Activated CD8-positive, alpha-beta memory T cell treated with anti-CD3 and anti-CD28 coated beads, Interleukin-2, amount 50 U/mL, for 24 hours (primary cell): ENCODE measurements around the gene CPED1.
"Not testable (repeated sequence)": the region's sequence is repeated elsewhere in the genome, so short reads cannot be mapped to it uniquely, and the experiment has no call there.

ENCODE experiments used
- DNase-seq: peaks from one replicate; pipeline ENCODE4 v3.0.0-alpha.2; 2020; ENCODE audit errors: extremely low read depth

Gene CPED1

GRCh38 chr7:121039510-121039822 is 51.0 kb downstream of the CPED1 start:
- no peak for DNase-seq

- DNase-seq, result no peak
These were observed 51.5 kb downstream of the CPED1 start for GRCh38 chr7:121039994-121040393.

GRCh38 chr7:121041516-121042148 is 53.1 kb downstream of the CPED1 start:
- no peak for DNase-seq

DNA sequence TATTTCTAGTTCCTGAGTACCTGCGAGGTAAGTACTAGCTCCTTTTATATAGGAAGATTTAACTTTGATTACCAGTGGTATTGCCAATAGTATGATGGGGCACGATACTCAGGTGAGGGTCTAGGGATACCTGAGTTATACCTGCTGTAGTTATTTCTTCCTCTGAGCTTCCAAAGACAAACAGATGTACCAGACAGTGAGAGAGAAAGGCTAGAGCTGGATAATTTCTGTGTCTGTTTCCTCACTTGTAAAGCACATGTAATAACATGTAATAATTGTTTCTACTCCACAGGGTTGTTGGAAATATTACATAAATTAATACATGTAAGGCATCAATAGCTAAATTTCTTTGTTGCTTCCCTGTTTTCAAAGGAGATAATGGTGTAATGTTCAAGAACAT is 53.7 kb downstream of the CPED1 start:
- no peak for DNase-seq

DNA sequence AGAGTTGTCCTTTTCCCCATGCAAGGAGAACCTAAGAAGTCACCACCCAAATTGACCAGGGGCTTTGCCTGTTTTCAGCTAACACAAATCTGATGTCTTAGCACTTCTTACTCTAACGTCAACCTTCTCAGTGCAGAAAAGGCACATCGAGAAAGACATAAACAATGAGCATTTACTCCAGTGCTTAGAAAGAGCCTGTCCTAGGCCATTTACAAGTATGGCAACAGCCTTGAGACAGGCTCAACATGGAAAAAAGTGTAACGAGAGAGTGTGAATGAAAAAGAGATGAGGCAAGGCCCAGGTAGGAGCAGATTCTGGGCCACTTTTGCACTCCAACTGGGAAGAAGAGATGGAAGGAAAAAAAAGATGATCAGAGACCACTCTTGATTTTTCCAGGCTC is 54.4 kb downstream of the CPED1 start:
- DNase-seq, result no peak

- DNase-seq, result no peak
These were observed 55.1 kb downstream of the CPED1 start for GRCh38 chr7:121043314-121044234.

- DNase-seq, result no peak
These were observed 56.6 kb downstream of the CPED1 start for GRCh38 chr7:121045090-121045489.

GRCh38 chr7:121046009-121046408 is 57.5 kb downstream of the CPED1 start:
- DNase-seq, result no peak

DNA sequence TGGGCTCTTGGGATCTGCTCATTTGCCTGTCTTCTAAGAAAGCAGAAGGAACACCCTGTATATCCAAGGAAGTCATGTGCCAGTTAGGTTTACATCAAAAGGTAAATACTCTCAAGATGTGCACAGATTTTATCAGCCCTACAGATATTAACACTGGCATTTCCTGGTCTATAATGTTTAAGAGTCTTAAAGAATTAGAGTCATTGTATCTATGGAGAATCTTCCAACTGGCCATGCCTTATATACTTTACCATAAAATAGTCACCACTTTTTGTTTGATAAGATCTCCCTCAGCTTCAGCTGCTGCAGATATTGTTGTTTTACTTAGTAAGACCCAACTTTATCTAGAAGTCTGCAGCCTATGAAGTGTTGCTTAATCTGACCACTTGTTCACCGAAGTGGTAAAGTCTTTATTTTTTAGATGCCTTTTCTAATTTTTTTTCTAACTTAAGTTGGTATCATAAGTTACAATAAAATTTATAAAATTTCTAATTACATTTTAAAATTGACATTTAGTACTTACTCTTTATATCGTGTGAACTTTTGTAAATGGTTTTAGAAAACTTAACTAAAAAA is 58.5 kb downstream of the CPED1 start:
- no peak for DNase-seq

GRCh38 chr7:121048195-121048594 is 59.7 kb downstream of the CPED1 start:
- DNase-seq, result no peak

GRCh38 chr7:121049028-121049791 is 60.7 kb downstream of the CPED1 start:
- DNase-seq, result no peak

DNA sequence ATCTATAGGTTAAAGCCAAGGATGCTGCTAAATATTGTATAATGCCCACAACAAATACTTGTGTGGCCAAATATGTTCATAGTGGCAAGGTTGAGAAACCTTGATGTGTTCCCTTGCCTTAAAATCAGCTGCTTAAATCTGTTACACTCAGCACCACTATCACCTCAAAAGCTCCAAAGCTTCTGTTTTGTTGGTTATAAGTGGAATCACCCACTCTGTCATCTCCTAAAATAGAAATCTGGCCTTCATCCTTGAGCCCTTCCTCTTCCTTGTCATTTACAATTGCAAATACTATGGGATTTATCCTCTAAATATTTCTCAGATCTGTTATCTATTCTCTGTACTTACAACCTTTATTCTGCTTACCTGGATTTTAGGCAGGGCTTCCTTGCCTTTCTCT is 61.4 kb downstream of the CPED1 start:
- no peak for DNase-seq

GRCh38 chr7:121053219-121053618 is 64.7 kb downstream of the CPED1 start:
- DNase-seq, result no peak

DNA sequence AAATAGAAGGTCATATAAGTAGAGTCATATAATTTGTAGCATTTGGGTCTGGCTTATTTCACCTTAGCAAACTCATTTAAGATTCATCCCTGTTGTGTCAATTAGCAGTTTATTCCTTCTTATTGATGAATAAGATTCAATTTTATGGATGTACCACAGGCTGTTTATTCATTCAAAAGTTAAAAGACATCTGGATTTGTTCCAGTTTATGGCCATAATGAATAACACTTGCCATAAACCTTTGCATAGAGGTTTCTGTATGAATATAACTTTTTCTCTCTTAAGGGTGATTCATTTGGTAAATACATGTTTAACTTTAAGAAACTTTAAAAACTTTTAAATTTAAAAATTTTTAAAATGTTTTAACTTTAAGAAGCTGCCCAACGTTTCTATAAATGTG is 66.4 kb downstream of the CPED1 start:
- DNase-seq, result no peak

DNA sequence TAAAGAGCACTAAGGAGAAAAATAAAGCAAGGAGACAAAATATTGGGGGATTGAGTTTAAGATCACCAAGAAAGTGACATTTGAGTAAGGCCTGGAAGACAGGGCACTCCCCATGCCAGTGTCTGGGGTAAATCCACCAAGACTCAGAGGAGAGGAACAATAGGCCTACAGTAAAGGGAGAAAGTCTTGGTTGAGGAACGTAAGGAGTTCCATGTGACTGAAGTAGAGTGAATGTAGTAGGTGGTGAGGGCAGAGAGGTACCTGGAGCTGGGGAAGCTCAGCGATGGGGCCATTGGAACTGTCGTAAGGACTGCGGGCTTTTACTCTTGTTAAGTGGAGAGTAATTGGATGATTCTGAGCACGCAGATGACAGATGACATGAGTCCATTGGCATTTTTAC is 69.4 kb downstream of the CPED1 start:
- DNase-seq, result no peak

- DNase-seq, result no peak
These were observed 70.5 kb downstream of the CPED1 start for GRCh38 chr7:121058975-121059374.

DNA sequence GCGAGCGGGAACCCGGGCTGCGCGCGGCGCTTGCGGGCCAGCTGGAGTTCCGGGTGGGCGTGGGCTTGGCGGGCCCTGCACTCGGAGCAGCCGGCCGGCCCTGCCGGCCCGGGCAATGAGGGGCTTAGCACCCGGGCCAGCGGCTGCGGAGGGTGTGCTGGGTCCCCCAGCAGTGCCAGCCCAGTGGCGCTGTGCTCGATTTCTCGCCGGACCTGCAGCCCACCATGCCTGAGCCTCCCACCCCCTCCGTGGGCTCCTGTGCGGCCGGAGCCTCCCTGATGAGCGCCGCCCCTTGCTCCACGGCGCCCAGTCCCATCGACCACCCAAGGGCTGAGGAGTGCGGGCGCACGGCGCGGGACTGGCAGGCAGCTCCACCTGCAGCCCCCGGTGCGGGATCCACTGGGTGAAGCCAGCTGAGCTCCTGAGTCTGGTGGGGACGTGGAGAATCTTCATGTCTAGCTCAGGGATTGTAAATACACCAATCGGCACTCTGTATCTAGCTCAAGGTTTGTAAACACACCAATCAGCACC is 71.5 kb downstream of the CPED1 start:
- DNase-seq, result not testable (repeated sequence)

DNA sequence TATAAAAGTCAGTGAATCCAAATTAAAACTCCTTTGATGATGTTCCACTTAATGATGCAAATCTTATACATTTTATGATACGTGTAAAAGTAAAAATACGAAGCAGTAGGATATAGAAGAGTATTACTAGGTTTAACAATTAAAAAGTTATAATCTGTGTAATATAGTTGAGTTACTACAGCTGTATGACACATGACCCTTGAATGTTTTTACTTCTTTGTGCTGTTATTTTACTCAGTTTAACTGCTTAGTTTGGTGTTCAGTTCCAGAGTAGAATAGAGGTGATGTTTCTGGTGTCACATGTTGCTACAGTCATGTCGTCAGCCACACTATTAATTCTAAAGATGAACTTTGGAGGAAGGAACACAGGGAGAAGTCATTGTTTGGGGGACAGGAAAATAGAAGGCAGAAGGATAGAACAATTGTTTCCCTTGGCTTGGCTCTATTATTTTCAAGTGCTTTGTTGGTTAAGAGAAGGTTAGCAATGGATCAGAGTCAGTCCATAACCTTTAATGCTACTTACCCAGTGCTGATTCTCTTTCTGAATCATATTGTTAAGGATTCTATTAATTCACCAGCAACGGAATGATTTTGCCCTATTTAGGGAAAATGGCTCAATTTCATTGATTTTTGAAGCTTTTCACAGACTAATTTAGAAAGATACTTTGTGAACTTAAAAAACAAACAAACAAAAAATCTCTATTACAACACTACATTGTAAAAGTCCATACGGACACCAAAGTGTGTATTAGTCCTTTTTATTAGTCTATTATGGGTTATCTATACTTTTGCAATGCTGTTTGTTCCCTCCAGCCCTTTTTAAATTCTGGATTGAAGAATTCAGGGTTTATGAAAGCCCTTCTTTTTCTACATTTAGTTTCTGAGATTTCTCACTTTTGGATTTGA is 73.4 kb downstream of the CPED1 start:
- DNase-seq, result no peak

DNA sequence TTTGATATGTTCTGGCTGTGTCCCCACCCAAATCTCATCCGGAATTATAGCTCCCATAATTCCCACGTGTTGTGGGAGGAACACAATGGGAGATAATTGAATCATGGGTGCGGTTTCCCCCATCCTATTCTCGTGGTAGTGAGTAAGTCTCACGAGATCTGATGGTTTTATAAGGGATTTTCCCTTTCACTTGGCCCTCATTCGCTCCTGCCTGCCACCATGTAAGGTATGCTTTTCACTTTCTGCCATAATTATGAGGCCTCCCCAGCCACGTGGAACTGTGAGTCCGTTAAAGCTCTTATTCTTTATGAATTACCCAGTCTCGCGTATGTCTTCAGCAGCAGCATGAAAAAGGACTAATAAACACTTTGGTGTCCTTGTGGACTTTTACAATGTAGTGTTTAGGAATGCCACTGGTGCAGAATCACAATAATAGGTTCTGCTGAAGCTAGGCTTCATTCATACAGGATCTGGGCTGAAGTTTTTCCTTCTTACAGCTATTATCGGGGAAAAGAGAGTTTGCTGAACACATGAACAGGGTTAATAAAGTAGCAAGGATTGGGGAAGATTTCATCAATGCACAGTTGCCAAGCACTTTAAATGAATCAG is 74.3 kb downstream of the CPED1 start:
- no peak for DNase-seq

- DNase-seq, result not testable (repeated sequence)
These were observed 79.2 kb downstream of the CPED1 start for GRCh38 chr7:121067717-121068116.
